Left renal cortex interstitium (tissue), 4 donors: Measurements from ENCODE around the gene KRTAP12-4. TPM values are rescaled to one million over a fixed set of nuclear protein-coding genes. Genes with fewer than 3 reads are reported as not detected.
"Not testable (repeated sequence)": the region's sequence is repeated elsewhere in the genome, so short reads cannot be mapped to it uniquely, and the experiment has no call there.

Experiments
- DNase-seq, 4 donors: peaks; one replicate each; pipeline ENCODE4 v3.0.0-alpha.2; 2013; ENCODE audit warnings: low read depth in 4 of 4, low spot score in 2 of 4, missing footprints in 1 of 4
- polyA plus RNA-seq, 4 donors: library from polyadenylated mRNA; unstranded; fragments of 120-200 nt; gene quantifications; one replicate each; pipeline ENCODE4 v1.2.1, GENCODE V29; 2013; ENCODE audit not compliant: insufficient read length in 4 of 4

KRTAP12-4 gene
- polyA plus RNA-seq, 4 donors: not detected

DNA sequence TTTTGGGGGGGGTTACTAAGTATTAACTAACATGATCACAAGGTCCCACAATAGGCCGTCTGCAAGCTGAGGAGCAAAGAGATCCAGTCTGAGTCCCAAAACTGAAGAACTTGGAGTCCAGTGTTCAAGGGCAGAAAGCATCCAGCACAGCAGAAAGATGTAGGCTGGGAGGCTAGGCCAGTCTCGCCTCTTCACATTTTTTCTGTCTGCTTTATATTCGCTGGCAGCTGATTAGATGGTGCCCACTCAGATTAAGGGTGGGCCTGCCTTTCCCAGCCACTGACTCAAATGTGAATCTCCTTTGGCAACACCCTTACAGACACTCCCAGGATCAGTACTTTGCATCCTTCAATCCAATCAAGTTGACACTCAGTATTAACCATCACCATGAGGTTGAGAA, 35.3 kb upstream of the KRTAP12-4 start:
- DNase-seq: not testable (repeated sequence)

DNA sequence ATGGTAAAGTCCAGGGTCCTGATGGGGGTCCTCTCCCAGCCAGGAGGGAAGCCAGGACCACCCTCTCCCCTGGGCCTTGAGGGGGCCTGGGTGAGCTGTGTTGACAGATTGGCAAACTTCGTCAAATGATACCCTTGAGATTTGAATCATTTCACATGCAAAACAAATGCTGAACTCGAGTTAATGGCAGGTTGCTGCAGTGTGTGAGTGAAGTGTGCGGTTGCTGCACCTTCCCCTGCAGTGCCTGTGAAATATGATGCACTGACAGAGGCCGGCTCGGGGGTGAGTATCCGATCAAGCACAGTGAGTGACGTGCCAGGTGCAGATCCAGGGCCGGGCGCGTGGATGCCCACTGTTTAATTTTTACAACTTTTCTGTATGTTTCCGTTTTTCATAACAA, 33.2 kb upstream of the KRTAP12-4 start:
- DNase-seq: no peak

DNA sequence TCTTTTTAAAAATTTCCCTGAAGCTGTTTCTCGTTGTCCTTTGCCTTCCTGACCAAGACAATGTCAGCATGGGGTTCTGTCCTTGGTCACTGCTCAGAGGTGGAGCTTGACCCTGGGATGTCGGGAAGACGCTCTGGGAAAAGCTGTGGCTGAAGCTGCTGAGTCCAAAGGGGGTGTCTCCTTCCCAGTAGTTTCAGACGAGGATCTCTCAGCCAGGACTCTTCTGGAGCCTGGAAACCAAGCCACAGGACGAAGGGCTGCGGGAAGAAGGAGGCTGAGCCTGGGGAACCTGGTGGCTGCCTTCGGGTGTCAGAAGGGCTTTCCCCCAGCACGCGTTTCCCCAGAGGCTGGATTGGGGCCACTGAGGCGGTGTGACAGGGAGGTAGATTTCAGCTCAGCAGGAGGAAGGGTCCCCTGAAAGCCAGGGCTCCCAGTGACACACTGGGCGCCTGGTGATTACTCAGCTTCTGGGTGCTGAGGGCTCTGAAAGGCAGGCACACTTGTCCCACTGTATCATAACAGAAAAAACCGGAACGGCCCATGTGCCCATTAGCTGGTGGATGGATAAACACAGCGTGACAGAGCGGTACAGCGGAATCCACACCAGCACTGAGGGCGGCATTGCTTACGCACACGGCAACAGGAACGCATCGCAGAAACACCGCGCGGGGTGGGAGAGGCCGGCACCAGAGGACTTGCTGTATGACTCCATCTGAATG, 32.5 kb upstream of the KRTAP12-4 start:
- DNase-seq: no peak

DNA sequence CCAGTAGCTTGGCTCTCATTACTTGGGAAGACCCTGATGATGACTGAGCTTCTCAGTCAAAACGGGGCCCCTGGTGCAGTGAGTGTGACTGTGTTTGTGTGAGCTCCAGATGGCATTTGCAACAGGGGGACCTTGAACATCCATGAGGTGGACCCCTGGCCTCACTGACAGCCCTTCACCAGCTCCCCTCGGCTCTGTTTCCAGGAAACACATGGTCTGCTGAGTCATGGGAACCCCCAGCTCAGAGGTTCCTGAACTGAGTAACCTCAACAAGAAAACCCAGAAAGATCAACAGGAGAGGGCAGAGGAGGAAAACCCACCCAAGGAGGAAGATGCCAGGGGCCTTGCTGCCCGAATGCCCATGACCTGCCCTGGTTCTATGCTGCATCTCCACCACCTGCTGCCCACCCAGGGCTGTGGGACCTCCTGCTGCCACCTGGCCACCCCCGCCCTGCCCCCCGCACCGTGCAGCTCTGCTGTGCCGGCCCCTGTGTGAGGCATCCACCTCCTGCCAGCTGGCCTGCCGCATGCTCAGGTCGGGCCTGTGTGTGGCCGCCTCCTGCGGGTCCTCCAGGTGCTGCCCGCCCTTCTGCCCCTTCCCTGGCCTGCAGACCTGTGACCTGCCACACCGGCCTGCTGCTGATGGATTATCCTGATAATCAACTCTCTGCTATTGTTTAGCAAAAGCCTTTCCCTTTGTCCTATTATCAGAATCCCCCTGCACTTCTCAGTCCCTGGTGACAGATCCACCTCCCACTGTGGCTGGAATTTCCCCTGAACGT, 31.7 kb upstream of the KRTAP12-4 start:
- no peak for DNase-seq

DNA sequence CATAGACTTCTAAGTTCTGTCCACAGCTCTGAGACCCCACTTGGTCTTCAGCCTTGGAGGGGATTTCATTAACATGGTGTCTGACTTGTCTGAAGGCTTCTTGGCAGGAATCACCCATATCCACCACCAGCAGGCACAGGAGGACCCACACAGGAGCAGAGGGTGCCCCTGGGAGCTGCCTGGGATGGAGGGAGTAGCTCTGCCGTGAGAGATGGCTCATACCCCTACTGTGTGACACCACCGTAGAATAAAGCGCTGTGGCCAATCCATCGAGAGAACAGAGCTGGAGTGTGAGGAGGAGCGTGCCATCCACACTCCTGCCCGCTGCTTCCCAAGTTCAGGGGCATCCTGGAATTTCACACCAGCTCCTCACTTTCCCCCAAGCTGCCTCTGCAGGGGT, 30.6 kb upstream of the KRTAP12-4 start:
- not testable (repeated sequence) for DNase-seq

DNA sequence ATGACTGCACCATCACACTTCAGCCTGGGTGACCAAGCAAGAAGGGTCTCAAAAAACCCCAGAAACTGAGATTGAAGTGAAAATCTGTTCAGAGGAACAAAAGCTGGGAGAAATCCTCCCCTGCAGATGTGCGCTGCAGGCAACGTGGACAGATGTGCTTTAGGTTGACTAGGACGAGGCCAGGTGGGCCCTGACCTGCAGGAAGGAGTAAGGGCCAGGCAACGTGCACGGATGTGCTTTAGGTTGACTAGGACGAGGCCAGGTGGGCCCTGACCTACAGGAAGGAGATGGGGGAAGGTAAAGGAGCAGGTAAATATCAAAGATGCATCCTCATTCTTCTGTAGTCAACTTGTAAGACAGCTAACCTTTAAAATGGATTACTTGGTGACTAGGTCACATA, 30.0 kb upstream of the KRTAP12-4 start:
- no peak for DNase-seq

DNA sequence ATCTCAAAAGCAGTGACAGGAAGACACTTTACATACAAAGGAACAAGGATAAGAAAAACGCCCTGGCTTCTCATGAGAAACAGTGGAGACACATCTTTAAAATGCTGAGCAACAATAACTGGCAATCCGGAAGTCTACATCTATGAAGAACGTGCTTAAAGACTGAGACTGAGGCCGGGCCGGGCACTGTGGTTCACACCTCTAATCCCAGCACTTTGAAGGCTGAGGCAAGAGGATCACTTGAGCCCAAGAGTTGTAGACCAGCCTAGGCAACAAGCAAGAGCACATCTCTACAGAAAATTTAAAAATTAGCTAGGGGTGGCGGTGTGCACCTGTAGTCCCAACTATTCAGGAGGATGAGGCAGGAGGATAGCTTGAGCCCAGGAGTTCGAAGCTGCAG, 29.6 kb upstream of the KRTAP12-4 start:
- DNase-seq: no peak

DNA sequence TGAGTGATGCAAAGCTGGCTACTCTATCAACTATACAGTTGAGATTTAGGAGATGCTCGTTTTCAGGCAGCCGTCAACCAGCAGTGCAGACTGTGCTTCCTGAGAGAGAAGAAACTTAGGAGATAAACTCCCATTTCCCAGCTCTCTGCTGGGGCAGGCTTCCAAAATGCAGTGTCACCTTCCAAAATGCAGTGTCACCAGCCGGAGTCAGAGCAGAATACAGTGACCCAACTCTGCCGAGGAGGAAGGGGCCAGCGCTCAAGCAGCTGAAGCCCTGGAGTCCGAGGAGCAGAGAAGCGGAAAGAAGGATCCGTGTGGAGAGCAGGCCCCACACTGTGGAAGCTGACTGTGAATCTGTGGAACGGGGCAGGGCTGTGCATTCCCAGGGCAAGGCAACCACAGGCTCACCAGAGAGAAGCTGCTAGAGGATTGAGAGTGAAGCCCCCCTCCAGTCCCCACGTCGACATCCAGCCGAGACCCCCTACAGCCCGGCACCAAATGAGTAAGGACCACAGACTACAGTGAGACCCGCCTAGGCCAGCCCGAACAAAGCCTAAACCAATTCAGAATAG, 28.2 kb upstream of the KRTAP12-4 start:
- no peak for DNase-seq

DNA sequence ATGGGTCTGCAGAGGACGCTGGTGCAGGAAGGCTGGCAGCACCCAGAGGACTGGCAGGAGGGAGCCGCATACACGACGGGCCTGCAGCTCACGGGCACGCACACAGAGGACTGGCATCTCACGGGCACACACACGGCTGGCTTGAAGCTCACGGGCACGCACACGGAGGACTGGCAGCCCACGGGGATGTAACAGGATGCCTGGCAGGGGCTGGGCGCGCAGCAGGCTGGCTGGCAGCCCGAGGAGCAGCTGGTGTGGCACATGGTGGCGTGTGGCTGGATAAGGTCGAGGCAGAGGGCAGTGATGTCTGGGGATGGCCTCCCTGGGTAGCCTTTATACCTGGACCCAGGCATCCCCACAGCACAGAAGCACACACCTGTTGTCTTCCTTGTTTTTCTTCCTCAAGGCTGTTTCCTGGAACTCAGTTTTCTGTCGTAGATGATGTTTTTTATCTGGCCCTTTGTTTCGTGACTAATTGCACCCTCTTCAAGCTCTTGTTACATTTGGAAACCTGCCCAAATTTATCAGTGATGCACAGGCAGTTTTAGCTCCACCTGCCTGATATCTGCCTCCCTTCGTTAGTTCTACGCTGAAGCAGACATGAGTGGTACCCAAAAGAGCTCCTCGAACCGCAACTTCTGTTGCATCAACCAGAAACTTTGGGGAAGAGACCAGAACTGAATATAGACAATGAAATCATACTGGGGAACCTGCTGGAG, 27.6 kb upstream of the KRTAP12-4 start, which contains the start of gene KRTAP12-1:
Gene KRTAP12-1 (minus strand): TSS at position 303 of the 719 bp plus-strand sequence. CDS start 40 bp downstream, at position 263.
- no peak for DNase-seq

DNA sequence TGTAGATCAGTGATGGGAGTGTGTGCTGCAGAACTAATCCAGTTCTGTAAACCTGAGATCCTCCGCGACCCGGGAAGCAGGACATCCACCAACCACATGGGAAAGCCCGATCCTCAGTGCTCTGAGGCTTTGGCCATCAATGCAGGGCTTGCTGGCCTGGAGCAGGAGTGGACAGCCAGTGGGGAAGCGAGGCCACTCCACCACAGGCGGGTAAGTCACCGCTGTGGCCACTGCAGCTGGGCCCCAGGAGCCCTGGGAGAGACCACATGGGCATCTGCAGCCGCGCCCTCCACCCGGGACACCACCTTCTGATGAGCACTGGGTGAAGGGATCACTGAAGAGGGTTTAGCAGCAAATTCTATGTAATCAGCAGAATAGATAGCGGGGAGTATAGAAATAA, 26.7 kb upstream of the KRTAP12-4 start:
- DNase-seq: no peak

DNA sequence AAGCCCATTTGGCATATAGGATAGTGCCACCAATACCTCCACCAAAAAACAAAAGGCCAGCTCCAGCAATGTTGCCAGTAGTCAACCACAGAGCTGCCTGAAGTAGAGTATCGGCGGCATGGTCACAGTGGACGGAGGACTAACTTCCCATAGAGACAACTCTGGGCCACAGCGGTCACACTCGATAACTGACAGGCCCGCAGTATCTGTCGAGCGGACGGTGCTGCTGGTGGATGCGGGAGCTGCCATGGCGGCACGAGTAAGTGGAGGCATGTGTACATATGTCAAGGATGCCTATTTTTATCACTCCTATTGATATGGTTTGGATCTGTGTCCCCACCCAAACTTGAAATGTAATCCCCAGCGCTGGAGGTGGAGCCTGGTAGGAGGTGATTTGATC, 23.4 kb upstream of the KRTAP12-4 start:
- DNase-seq: no peak

DNA sequence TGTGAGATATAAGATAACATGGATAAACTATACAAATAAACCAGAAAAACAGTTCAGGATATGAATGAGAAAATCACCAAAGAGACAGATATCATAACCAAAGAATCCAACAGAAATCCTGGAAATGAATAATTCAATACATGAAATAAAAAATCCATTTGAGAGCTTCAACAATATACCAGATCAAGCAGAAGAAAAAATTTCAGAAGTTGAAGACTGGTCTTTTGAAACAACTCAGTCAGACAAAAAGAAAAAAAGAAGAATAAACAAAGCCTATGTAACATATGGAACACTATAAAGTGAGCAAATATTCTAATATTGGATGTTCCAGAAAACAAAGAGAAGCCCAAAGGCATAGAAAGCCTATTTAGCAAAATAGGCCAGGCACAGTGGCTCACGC, 17.5 kb upstream of the KRTAP12-4 start:
- DNase-seq: no peak

DNA sequence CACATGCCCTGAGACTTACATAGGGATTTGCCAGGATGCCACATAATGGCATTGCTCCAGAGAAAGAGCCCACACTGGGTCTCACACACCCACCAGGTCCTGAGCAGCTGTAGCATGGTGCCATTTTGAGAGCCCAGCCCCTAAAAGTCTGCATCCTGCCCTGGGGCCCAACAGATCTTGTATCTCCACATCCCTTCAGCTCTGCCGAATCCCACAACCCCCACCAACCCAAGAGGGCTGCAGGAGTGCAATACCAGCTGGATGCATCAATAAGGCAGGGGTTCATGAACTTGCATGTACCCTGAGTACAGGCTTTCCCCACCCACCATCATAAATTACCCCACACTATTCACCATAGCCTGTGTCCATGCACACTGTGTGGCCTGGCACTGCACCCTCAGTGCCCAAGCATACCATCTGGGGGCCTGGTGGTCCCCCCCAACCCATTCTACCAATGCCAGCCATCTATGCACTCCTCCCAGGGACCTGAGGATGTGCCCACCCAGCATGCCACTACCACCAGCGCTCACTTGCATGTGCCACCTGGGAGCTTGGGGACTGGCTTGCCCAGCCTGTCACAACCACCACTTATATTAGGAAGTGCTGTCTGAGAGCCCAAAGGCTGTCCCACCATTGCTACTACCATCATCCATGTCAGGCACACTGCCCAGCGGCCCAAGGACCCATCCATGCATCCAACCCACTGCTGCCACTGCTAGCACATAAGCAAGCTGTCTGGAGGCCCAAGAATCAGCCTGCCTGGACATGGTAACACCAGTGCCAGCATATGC, 16.4 kb upstream of the KRTAP12-4 start:
- no peak for DNase-seq

DNA sequence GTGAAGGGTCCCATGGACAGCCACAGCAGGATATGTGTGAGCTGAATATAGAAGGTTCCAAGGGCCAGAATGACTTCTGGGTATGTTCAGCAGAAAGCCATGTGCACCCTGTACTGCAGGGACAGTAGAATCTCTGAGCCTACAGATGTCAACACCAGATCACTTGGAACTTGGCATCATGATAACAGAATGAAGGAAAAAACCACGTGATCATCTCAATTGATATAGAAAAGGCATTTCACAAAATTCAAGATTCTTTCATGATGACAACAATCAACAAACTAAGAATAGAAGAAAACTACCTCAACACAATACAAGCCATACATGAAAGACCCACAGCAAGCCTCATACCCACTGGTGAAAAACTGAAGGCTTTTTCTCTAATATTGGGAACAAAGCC, 13.2 kb upstream of the KRTAP12-4 start:
- no peak for DNase-seq

DNA sequence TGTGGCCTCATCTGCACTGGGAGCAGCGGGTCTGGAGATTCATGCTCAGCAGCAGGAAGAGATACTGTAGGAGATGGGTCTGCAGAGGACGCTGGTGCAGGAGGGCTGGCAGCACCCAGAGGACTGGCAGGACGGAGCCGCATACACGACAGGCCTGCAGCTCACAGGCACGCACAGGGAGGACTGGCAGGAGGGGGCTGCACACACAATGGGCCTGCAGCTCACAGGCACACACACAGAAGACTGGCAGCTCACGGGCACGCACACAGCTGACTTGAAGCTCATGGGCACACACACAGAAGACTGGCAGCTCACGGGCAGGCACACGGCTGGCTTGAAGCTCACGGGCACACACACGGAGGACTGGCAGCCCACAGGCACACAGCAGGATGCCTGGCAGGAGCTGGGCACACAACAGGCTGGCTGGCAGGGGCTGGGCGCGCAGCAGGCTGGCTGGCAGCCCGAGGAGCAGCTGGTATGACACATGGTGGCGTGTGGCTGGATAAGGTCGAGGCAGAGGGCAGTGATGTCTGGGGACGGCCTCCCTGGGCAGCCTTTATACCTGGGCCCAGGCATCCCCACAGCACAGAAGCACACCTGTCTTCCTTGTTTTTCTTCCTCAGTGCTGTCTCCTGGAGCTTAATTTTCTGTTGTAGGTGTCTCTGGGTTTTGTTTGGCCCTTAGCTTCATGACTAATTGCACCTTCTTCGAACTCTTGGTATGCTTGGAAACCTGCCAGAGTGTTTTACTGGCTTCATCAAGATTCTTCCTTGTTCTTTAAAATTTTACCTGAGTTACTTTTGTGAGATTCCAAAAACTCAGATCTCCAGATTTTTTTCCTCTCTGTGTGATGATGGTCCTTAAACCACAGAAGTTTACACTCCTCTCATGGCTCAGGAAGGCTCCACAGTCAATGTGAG, 12.2 kb upstream of the KRTAP12-4 start, which contains the start of gene KRTAP12-2:
Gene KRTAP12-2 (minus strand): TSS at position 527 of the 920 bp plus-strand sequence. CDS start 41 bp downstream, at position 486.
- no peak for DNase-seq

DNA sequence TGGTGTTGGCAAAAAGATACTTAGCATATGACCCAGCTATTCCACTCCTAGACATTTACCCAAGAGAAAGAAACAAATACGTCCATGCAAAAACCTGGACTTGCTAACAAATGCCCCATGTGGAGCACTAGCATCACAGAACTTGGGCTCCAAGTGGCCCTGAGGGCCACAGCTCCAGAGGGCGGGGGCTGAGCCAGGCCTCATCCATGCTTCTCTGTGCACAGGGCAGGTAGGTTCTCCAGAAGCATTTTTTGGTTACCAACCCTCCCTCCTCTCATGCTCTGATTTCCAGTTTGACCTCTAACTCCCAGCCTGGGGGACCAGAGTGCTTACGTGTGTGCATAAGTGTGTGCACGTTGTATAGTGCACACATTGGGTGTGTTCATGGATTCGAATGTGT, 10.2 kb upstream of the KRTAP12-4 start:
- no peak for DNase-seq

DNA sequence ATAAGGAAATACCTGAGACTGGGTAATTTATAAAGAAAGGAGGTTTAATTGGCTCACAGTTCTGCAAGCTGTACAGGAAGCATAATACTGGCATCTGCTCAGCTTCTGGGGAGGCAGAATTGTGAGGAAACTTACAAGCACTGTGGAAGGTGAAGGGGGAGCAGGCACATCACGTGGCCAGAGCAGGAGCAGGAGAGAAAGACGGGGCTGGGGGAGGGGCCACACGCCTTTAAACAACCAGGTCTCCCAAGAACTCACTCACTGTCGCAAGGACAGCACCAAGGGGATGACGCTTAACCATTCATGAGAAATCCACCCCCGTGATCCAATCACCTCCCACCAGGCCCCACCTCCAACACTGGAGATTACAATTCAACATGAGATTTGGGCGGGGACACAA, 7.1 kb upstream of the KRTAP12-4 start:
- DNase-seq: not testable (repeated sequence)

DNA sequence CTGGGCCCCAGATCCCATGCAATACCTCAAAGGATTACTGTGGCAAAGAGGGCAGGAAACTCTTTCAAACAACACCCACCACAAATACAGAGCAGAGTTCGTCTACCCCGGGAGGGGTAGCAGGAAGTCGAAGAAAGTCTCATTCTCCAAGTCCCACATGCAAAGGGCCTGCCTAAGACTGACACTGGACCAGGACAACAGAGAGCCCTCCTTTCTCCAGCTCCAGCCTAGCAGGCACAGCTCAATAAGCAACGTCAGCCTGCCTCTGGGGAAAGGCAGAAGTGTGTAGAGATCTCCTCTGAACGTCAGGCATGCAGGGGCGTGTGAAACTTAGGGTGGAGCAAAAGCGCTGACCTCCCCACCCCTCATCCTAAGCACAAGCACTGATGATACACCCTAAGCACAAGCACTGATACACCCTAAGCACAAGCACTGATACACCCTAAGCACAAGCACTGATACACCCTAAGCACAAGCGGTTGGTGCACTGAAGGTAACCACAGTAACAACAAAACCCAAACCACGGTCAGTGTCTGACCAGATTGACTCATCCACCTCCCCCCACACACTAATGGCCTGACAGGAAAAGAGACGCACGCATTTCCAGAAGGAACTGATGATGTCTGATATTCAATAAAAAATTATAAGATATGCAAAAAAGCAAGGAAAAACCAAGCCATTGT, 4.6 kb upstream of the KRTAP12-4 start:
- DNase-seq: no peak

DNA sequence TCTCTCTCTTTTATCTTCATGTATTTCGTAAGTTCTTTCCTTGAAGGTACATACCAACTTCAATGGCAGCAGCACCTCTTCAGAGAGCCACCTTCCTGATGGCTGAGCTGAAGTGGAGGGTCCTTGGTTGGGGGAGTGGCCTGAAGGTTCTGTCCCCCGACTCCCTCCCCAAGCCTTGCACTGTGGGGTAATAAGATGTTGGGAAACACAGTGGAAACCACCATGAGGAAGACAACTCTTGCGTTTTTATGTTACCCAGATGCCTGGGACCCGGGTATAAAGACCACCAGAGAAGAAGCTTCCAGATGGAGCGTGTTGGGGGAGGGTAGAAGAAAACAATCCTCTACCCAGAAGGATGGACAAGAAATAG, 4.1 kb upstream of the KRTAP12-4 start:
- DNase-seq: no peak
